GM23338 (cell line): ENCODE results near the gene SEMA6B. TPM values are rescaled to one million over a fixed set of nuclear protein-coding genes. Genes with fewer than 3 reads are reported as not detected.

Source experiments
- ATAC-seq: fragments of 200-7000 bp; cut with Tn5 transposase; 3 replicates; pipeline ENCODE4 v1.9.1; 2020
- DNase-seq: peaks from one replicate; pipeline ENCODE4 v3.0.0-alpha.2; 2015; ENCODE audit warnings: low spot score
- H2AFZ ChIP-seq: fragments of 200-600 bp; sonication (generic); 2 replicates; pipeline ENCODE4 v1.8.0; 2016; ENCODE audit warnings: antibody characterized with exemption, mild to moderate bottlenecking, moderate library complexity
- H3F3A ChIP-seq: fragments of 200-600 bp; sonication (generic); replicated peaks from 2 replicates; pipeline ENCODE4 v1.8.0; 2017; ENCODE audit warnings: antibody characterized with exemption, mixed run types, low read depth
- H3K27ac ChIP-seq: fragments of 200-600 bp; sonication (generic); 2 replicates; pipeline ENCODE4 v1.6.1; 2016; ENCODE audit warnings: low read depth
- H3K27me3 ChIP-seq: fragments of 200-600 bp; sonication (generic); 2 replicates; pipeline ENCODE4 v1.8.0; 2016; ENCODE audit warnings: mild to moderate bottlenecking, mixed run types, moderate library complexity; ENCODE audit not compliant: insufficient read depth
- H3K36me3 ChIP-seq: fragments of 200-600 bp; sonication (generic); 2 replicates; pipeline ENCODE4 v1.8.0; 2016; ENCODE audit warnings: mild to moderate bottlenecking; ENCODE audit not compliant: insufficient read depth
- H3K4me1 ChIP-seq: fragments of 200-600 bp; sonication (generic); 2 replicates; pipeline ENCODE4 v1.8.0; 2016; ENCODE audit warnings: mild to moderate bottlenecking, moderate library complexity; ENCODE audit not compliant: insufficient read depth
- H3K4me2 ChIP-seq: fragments of 200-600 bp; sonication (generic); 2 replicates; pipeline ENCODE4 v1.7.1; 2017; ENCODE audit warnings: mixed run types
- H3K4me3 ChIP-seq: fragments of 200-600 bp; sonication (generic); 2 replicates; pipeline ENCODE4 v1.6.1; 2016; ENCODE audit warnings: mixed run types
- H3K79me2 ChIP-seq: fragments of 200-600 bp; sonication (generic); replicated peaks from 2 replicates; pipeline ENCODE4 v1.8.0; 2017; ENCODE audit warnings: mild to moderate bottlenecking; ENCODE audit not compliant: insufficient read depth
- H3K9me2 ChIP-seq: fragments of 200-600 bp; sonication (generic); 2 replicates; pipeline ENCODE4 v1.8.0; 2017; ENCODE audit not compliant: insufficient read depth
- H4K20me1 ChIP-seq: fragments of 200-600 bp; sonication (generic); replicated peaks from 2 replicates; pipeline ENCODE4 v1.8.0; 2017; ENCODE audit warnings: mild to moderate bottlenecking; ENCODE audit not compliant: insufficient read depth
- H3K27ac Mint-ChIP-seq: 2 replicates; pipeline ENCODE4 v1.8.0; 2020; ENCODE audit warnings: inconsistent platforms, mild to moderate bottlenecking, moderate library complexity, mixed read lengths
- H3K27me3 Mint-ChIP-seq: 3 replicates; pipeline ENCODE4 v1.8.0; 2022; ENCODE audit warnings: low read depth, mild to moderate bottlenecking, moderate library complexity, mixed read lengths, inconsistent platforms; ENCODE audit not compliant: insufficient read depth, poor library complexity
- H3K36me3 Mint-ChIP-seq: 3 replicates; pipeline ENCODE4 v1.8.0; 2021; ENCODE audit warnings: low read depth, mild to moderate bottlenecking, inconsistent platforms, moderate library complexity, mixed read lengths
- H3K4me1 Mint-ChIP-seq: 3 replicates; pipeline ENCODE4 v1.8.0; 2020; ENCODE audit warnings: mild to moderate bottlenecking, inconsistent platforms, mixed read lengths
- H3K4me3 Mint-ChIP-seq: 3 replicates; pipeline ENCODE4 v1.8.0; 2021; ENCODE audit warnings: moderate library complexity, mild to moderate bottlenecking, inconsistent platforms, mixed read lengths
- H3K9me3 Mint-ChIP-seq: 3 replicates; pipeline ENCODE4 v1.8.0; 2020; ENCODE audit warnings: moderate library complexity, mild to moderate bottlenecking, inconsistent platforms, mixed read lengths
- EZH2 ChIP-seq: fragments of 200-600 bp; sonication (generic); IDR thresholded peaks from one replicate; pipeline ENCODE4 v1.8.0; 2017; ENCODE audit warnings: antibody characterized with exemption, mild to moderate bottlenecking, low read depth; ENCODE audit not compliant: unreplicated experiment
- EZH2phosphoT487 ChIP-seq: fragments of 200-600 bp; sonication (generic); IDR thresholded peaks from one replicate; pipeline ENCODE4 v1.8.1; 2018; ENCODE audit warnings: antibody characterized with exemption; ENCODE audit not compliant: unreplicated experiment
- POLR2AphosphoS5 ChIP-seq: IDR thresholded peaks from 2 replicates; pipeline ENCODE4 v1.6.1; 2016; ENCODE audit warnings: antibody characterized with exemption, low read depth
- polyA plus RNA-seq: library from polyadenylated mRNA; unstranded; fragments of >200 nt; fragmentation: Nextera tagmentation; extraction: Ambion mirVana; gene quantifications from 2 replicates; pipeline ENCODE4 v1.2.1, GENCODE V29; 2016
- total RNA-seq: library from RNA; depleted of rRNA; stranded (reverse); fragments of >200 nt; shearing (Covaris generic); gene quantifications from 2 replicates; pipeline ENCODE4 v1.2.3, GENCODE V29; 2014
- TF ChIP-seq, protein P1 (sequence below): fragments of 250-450 bp; sonication (Bioruptor Pico); IDR thresholded peaks from 2 replicates; pipeline ENCODE4 v1.5.0; 2020; ENCODE audit warnings: mild to moderate bottlenecking, moderate library complexity
- TF ChIP-seq, protein P2 (sequence below), 2 experiments: fragments of 200-600 bp in 1 of 2; sonication (generic) in 1 of 2; conservative IDR thresholded peaks; 2 replicates each; pipeline versions ENCODE4 v1.5.1 to v1.6.1; 2016 to 2017; ENCODE audit warnings: antibody characterized with exemption in 2 of 2, low read depth in 2 of 2, mild to moderate bottlenecking in 2 of 2, moderate library complexity in 1 of 2

The SEMA6B gene
- total and polyA plus RNA-seq, 2 experiments from 2014 or later, result 5.3 to 42.7 TPM

DNA sequence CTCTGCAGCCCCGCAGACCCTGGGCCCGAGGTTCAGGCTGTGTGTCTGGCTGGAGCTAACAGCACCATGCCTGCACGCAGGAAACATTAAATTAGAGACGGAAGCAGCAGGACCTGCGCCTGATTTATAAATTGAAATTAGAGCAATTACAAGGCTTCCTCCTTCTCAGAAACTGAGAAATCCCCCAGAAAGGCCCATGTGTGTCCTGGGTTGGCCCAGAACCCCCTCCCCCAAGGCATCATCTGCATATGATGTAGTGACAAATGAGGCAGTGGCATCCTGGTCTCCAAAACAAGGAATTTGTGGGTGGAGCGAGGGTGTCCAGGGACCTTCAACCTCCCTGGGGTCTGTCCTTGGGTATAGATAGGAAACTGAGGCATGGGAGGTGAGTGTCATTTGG, 27.2 kb upstream of the SEMA6B start (continued):
- TF ChIP-seq, protein P1, sequence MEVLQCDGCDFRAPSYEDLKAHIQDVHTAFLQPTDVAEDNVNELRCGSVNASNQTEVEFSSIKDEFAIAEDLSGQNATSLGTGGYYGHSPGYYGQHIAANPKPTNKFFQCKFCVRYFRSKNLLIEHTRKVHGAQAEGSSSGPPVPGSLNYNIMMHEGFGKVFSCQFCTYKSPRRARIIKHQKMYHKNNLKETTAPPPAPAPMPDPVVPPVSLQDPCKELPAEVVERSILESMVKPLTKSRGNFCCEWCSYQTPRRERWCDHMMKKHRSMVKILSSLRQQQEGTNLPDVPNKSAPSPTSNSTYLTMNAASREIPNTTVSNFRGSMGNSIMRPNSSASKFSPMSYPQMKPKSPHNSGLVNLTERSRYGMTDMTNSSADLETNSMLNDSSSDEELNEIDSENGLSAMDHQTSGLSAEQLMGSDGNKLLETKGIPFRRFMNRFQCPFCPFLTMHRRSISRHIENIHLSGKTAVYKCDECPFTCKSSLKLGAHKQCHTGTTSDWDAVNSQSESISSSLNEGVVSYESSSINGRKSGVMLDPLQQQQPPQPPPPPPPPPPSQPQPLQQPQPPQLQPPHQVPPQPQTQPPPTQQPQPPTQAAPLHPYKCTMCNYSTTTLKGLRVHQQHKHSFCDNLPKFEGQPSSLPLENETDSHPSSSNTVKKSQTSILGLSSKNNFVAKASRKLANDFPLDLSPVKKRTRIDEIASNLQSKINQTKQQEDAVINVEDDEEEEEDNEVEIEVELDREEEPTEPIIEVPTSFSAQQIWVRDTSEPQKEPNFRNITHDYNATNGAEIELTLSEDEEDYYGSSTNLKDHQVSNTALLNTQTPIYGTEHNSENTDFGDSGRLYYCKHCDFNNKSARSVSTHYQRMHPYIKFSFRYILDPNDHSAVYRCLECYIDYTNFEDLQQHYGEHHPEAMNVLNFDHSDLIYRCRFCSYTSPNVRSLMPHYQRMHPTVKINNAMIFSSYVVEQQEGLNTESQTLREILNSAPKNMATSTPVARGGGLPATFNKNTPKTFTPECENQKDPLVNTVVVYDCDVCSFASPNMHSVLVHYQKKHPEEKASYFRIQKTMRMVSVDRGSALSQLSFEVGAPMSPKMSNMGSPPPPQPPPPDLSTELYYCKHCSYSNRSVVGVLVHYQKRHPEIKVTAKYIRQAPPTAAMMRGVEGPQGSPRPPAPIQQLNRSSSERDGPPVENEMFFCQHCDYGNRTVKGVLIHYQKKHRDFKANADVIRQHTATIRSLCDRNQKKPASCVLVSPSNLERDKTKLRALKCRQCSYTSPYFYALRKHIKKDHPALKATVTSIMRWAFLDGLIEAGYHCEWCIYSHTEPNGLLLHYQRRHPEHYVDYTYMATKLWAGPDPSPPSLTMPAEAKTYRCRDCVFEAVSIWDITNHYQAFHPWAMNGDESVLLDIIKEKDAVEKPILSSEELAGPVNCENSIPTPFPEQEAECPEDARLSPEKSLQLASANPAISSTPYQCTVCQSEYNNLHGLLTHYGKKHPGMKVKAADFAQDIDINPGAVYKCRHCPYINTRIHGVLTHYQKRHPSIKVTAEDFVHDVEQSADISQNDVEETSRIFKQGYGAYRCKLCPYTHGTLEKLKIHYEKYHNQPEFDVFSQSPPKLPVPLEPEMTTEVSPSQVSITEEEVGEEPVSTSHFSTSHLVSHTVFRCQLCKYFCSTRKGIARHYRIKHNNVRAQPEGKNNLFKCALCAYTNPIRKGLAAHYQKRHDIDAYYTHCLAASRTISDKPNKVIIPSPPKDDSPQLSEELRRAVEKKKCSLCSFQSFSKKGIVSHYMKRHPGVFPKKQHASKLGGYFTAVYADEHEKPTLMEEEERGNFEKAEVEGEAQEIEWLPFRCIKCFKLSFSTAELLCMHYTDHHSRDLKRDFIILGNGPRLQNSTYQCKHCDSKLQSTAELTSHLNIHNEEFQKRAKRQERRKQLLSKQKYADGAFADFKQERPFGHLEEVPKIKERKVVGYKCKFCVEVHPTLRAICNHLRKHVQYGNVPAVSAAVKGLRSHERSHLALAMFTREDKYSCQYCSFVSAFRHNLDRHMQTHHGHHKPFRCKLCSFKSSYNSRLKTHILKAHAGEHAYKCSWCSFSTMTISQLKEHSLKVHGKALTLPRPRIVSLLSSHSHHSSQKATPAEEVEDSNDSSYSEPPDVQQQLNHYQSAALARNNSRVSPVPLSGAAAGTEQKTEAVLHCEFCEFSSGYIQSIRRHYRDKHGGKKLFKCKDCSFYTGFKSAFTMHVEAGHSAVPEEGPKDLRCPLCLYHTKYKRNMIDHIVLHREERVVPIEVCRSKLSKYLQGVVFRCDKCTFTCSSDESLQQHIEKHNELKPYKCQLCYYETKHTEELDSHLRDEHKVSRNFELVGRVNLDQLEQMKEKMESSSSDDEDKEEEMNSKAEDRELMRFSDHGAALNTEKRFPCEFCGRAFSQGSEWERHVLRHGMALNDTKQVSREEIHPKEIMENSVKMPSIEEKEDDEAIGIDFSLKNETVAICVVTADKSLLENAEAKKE (CRISPR knock-in tag), result no peak
- TF ChIP-seq, protein P2, sequence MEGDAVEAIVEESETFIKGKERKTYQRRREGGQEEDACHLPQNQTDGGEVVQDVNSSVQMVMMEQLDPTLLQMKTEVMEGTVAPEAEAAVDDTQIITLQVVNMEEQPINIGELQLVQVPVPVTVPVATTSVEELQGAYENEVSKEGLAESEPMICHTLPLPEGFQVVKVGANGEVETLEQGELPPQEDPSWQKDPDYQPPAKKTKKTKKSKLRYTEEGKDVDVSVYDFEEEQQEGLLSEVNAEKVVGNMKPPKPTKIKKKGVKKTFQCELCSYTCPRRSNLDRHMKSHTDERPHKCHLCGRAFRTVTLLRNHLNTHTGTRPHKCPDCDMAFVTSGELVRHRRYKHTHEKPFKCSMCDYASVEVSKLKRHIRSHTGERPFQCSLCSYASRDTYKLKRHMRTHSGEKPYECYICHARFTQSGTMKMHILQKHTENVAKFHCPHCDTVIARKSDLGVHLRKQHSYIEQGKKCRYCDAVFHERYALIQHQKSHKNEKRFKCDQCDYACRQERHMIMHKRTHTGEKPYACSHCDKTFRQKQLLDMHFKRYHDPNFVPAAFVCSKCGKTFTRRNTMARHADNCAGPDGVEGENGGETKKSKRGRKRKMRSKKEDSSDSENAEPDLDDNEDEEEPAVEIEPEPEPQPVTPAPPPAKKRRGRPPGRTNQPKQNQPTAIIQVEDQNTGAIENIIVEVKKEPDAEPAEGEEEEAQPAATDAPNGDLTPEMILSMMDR (conservative IDR thresholded peaks at IDR 0.05; ENCODE audit: low read depth in 2 of 2), result no peak
- TF ChIP-seq EZH2, result no peak
- no peak for TF ChIP-seq POLR2AphosphoS5

DNA sequence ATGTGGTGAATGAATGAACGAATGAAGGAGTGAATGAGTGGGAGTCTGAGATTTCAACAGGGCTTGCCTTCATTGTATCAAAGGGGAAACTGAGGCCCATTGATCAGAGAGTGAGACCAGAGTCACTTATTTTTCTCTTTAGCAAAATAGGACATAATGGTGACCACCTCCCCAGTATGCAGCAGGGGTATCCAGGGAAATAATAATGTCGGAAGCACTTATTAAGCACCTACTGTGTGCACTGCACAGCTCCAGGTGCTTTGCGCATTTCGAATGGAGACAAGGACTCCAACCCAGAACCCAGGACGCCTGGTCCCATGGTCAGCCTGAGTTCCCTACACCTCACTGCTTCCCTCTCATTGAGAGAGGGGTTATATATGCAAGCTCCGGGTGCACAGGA, 26.8 kb upstream of the SEMA6B start:
- Mint-ChIP-seq H3K36me3 (no peaks in the 10 kb centered on the region), H3K4me3 (peak overlapping the region; percentile 8; the same call in 1 of the 3 replicates), H3K4me1 (peaks cover 19% of the 10 kb centered on the region), H3K27me3 (peaks cover 20% of the 10 kb centered on the region), H3K9me3 (no peaks in the 10 kb centered on the region), H3K27ac (no peak overlapping the region)
- no peak overlapping the region for H3K27ac ChIP-seq
- H4K20me1 ChIP-seq, result no peaks in the 10 kb centered on the region; the same call in 1 of the 2 replicates
- 0 out of 2 replicates have a peak overlapping the region, but pooled peaks have one; percentile 20 for H3K4me2 ChIP-seq
- H3K4me3 ChIP-seq, result no peak overlapping the region
- H3K27me3 ChIP-seq, result peaks cover 35% of the 10 kb centered on the region
- H2AFZ ChIP-seq, result no peak overlapping the region
- no peaks in the 10 kb centered on the region for H3K36me3 ChIP-seq
- DNase-seq (no peak), ATAC-seq (no peak)
- H3F3A ChIP-seq, result peaks cover 12% of the 10 kb centered on the region; the same call in 1 of the 2 replicates
- H3K79me2 ChIP-seq, result no peaks in the 10 kb centered on the region
- H3K4me1 ChIP-seq, result peaks cover 12% of the 10 kb centered on the region
- H3K9me2 ChIP-seq, result no peaks in the 10 kb centered on the region
- TF ChIP-seq EZH2phosphoT487, result no peak
- TF ChIP-seq, protein P1 (CRISPR knock-in tag), result no peak
